ENCODE measurements around the gene CTRB1.

DNA sequence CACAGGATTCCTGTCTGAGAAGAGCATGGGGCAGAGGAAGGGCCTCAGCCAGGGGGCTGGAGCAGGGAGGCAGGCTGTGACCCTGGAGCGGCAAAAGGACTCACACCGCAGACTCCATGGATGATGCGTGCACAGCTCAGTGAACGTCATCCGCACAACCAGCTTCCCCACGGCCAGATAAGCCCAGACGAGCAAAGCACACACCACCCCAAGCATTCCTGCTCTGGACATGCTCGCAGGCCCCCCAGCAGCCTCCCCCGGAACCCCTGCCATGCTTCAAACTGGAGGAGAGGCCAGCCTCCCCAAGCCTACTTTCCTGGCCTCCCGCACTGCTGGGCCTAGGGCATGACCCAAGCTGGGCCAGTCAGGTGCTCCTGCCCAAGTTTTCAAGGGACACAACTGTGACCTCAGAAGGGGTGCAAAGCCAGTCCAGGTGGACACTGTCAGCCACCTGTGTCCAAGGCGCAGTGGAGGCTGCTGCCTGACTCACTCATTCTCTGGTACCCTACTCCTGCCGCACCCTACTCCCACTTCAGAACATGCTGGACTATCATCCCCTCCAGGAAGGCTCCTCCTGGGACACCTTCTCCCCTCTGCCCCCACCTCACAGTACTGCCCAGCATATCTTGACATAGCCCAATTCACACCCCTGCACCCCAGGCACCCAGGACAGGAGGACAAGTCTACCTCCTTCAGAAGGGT lies 27.9 kb downstream of the CTRB1 start:
- TF ChIP-seq FOXM1 (IDR thresholded peaks at IDR 0.05; ENCODE audit: borderline replicate concordance), result no peak
- TF ChIP-seq CTBP1 (IDR thresholded peaks at IDR 0.05; ENCODE audit: borderline replicate concordance), result no peak

Measured in HEK293T (cell line).